Measurements from ENCODE around the gene R3HCC1L.

GRCh38 chr10:98223874-98224273 is 89.4 kb downstream of the R3HCC1L start:
- TF ChIP-seq, protein P1, sequence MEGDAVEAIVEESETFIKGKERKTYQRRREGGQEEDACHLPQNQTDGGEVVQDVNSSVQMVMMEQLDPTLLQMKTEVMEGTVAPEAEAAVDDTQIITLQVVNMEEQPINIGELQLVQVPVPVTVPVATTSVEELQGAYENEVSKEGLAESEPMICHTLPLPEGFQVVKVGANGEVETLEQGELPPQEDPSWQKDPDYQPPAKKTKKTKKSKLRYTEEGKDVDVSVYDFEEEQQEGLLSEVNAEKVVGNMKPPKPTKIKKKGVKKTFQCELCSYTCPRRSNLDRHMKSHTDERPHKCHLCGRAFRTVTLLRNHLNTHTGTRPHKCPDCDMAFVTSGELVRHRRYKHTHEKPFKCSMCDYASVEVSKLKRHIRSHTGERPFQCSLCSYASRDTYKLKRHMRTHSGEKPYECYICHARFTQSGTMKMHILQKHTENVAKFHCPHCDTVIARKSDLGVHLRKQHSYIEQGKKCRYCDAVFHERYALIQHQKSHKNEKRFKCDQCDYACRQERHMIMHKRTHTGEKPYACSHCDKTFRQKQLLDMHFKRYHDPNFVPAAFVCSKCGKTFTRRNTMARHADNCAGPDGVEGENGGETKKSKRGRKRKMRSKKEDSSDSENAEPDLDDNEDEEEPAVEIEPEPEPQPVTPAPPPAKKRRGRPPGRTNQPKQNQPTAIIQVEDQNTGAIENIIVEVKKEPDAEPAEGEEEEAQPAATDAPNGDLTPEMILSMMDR (IDR thresholded peaks at IDR 0.05), result no peak
- no peak for TF ChIP-seq EZH2 (IDR thresholded peaks at IDR 0.05; ENCODE audit: borderline replicate concordance, insufficient read depth, low read depth, low read length, poor library complexity, severe bottlenecking)
